Measurements from ENCODE around the gene COL20A1.

Gene COL20A1

GRCh38 chr20:63372971-63373885 lies 80.2 kb downstream of the COL20A1 start:
- WGBS: 78% methylated on average over 34 of the region's 34 CpGs
- Histone ChIP-seq H2BK120ac (ENCODE audit: low read depth, low read length) (no peak overlapping the region), H2AFZ (ENCODE audit: low read depth, low read length) (no peak overlapping the region), H3K36me3 (ENCODE audit: control insufficient read depth in 1 of 2, insufficient read depth in 2 of 2, low read depth in 1 of 2, low read length in 2 of 2) (no peaks in the 10 kb centered on the region), H3K27me3 (ENCODE audit: control insufficient read depth in 1 of 2, insufficient read depth in 1 of 2, low read length in 2 of 2) (peaks cover 45 to 76% of the 10 kb centered on the region in 2 experiments), H3K4me1 (ENCODE audit: control insufficient read depth, insufficient read depth, low read depth, low read length) (peaks cover 11% of the 10 kb centered on the region), H3K4me3 (ENCODE audit: insufficient read depth in 1 of 2, low read depth in 1 of 2, low read length in 2 of 2) (no peak overlapping the region), H4K91ac (ENCODE audit: low read length) (no peak overlapping the region), H3K23ac (ENCODE audit: low read length in 2 of 2) (no peak overlapping the region), H3K4ac (ENCODE audit: low read depth in 1 of 2, low read length in 2 of 2) (no peak overlapping the region), H2BK12ac (ENCODE audit: low read length in 2 of 2) (no peak overlapping the region), H3K9ac (ENCODE audit: low read length) (no peak overlapping the region), H4K8ac (ENCODE audit: low read length) (no peak overlapping the region), H3K4me2 (ENCODE audit: low read length, poor library complexity, severe bottlenecking) (no peak overlapping the region), H2BK15ac (ENCODE audit: low read depth, poor library complexity, severe bottlenecking) (no peak overlapping the region), H3K9me3 (ENCODE audit: control insufficient read depth, low read length) (no peaks in the 10 kb centered on the region), H3K27ac (ENCODE audit: low read length, poor library complexity, severe bottlenecking) (no peak overlapping the region), H3K79me1 (replicated peaks; ENCODE audit: low read length, poor library complexity, severe bottlenecking) (no peaks in the 10 kb centered on the region), H3K18ac (ENCODE audit: low read depth in 1 of 2, low read length in 2 of 2) (no peak overlapping the region), H2AK5ac (ENCODE audit: low read length, severe bottlenecking) (no peak overlapping the region), H2BK5ac (ENCODE audit: low read depth, low read length, poor library complexity, severe bottlenecking) (no peak overlapping the region), H3K14ac (ENCODE audit: low read length in 2 of 2) (no peak overlapping the region)
- no peak for DNase-seq

GRCh38 chr20:63373996-63374395 lies 81.0 kb downstream of the COL20A1 start:
- Histone ChIP-seq H3K4ac (ENCODE audit: low read depth in 1 of 2, low read length in 2 of 2) (no peak overlapping the region), H2BK120ac (ENCODE audit: low read depth, low read length) (no peak overlapping the region), H3K27ac (ENCODE audit: low read length, poor library complexity, severe bottlenecking) (no peak overlapping the region), H2BK5ac (ENCODE audit: low read depth, low read length, poor library complexity, severe bottlenecking) (no peak overlapping the region), H3K36me3 (ENCODE audit: control insufficient read depth in 1 of 2, insufficient read depth in 2 of 2, low read depth in 1 of 2, low read length in 2 of 2) (no peaks in the 10 kb centered on the region), H3K4me3 (ENCODE audit: insufficient read depth in 1 of 2, low read depth in 1 of 2, low read length in 2 of 2) (no peak overlapping the region), H3K9ac (ENCODE audit: low read length) (no peak overlapping the region), H2BK12ac (ENCODE audit: low read length in 2 of 2) (no peak overlapping the region), H2BK15ac (ENCODE audit: low read depth, poor library complexity, severe bottlenecking) (no peak overlapping the region), H3K4me2 (ENCODE audit: low read length, poor library complexity, severe bottlenecking) (no peak overlapping the region), H3K79me1 (replicated peaks; ENCODE audit: low read length, poor library complexity, severe bottlenecking) (no peaks in the 10 kb centered on the region), H4K8ac (ENCODE audit: low read length) (no peak overlapping the region), H3K14ac (ENCODE audit: low read length in 2 of 2) (no peak overlapping the region), H2AK5ac (ENCODE audit: low read length, severe bottlenecking) (no peak overlapping the region), H4K91ac (ENCODE audit: low read length) (no peak overlapping the region), H3K18ac (ENCODE audit: low read depth in 1 of 2, low read length in 2 of 2) (no peak overlapping the region), H2AFZ (ENCODE audit: low read depth, low read length) (no peak overlapping the region), H3K4me1 (ENCODE audit: control insufficient read depth, insufficient read depth, low read depth, low read length) (peaks cover 11% of the 10 kb centered on the region), H3K27me3 (ENCODE audit: control insufficient read depth in 1 of 2, insufficient read depth in 1 of 2, low read length in 2 of 2) (peaks cover 52 to 74% of the 10 kb centered on the region in 2 experiments), H3K23ac (ENCODE audit: low read length in 2 of 2) (no peak overlapping the region), H3K9me3 (ENCODE audit: control insufficient read depth, low read length) (no peaks in the 10 kb centered on the region)
- no peak for DNase-seq
- WGBS: 81% methylated on average over 19 of the region's 19 CpGs

GRCh38 chr20:63374504-63374903 lies 81.5 kb downstream of the COL20A1 start:
- Histone ChIP-seq H4K91ac (ENCODE audit: low read length) (no peak overlapping the region), H3K14ac (ENCODE audit: low read length in 2 of 2) (no peak overlapping the region), H2BK15ac (ENCODE audit: low read depth, poor library complexity, severe bottlenecking) (no peak overlapping the region)

GRCh38 chr20:63375438-63375837 lies 82.5 kb downstream of the COL20A1 start:
- H3K79me1 ChIP-seq (replicated peaks; ENCODE audit: low read length, poor library complexity, severe bottlenecking): no peaks in the 10 kb centered on the region
- no peak overlapping the region for H3K18ac ChIP-seq (ENCODE audit: low read depth in 1 of 2, low read length in 2 of 2)
- no peak overlapping the region for H3K4ac ChIP-seq (ENCODE audit: low read depth in 1 of 2, low read length in 2 of 2)
- no peak overlapping the region for H2AFZ ChIP-seq (ENCODE audit: low read depth, low read length)
- peaks cover 53 to 66% of the 10 kb centered on the region in 2 experiments for H3K27me3 ChIP-seq (ENCODE audit: control insufficient read depth in 1 of 2, insufficient read depth in 1 of 2, low read length in 2 of 2)
- H3K4me1 ChIP-seq (ENCODE audit: control insufficient read depth, insufficient read depth, low read depth, low read length): peaks cover 9% of the 10 kb centered on the region
- no peak overlapping the region for H2BK5ac ChIP-seq (ENCODE audit: low read depth, low read length, poor library complexity, severe bottlenecking)
- H3K4me3 ChIP-seq (ENCODE audit: insufficient read depth in 1 of 2, low read depth in 1 of 2, low read length in 2 of 2): no peak overlapping the region
- H3K9ac ChIP-seq (ENCODE audit: low read length): no peak overlapping the region
- H2BK120ac ChIP-seq (ENCODE audit: low read depth, low read length): no peak overlapping the region
- no peak for DNase-seq
- no peak overlapping the region for H3K27ac ChIP-seq (ENCODE audit: low read length, poor library complexity, severe bottlenecking)
- no peak overlapping the region for H3K14ac ChIP-seq (ENCODE audit: low read length in 2 of 2)
- H3K4me2 ChIP-seq (ENCODE audit: low read length, poor library complexity, severe bottlenecking): no peak overlapping the region
- H4K8ac ChIP-seq (ENCODE audit: low read length): no peak overlapping the region
- no peak overlapping the region for H4K91ac ChIP-seq (ENCODE audit: low read length)
- no peak overlapping the region for H3K23ac ChIP-seq (ENCODE audit: low read length in 2 of 2)
- H2BK12ac ChIP-seq (ENCODE audit: low read length in 2 of 2): no peak overlapping the region
- 79% methylated on average over 3 of the region's 3 CpGs for WGBS
- no peak overlapping the region for H2BK15ac ChIP-seq (ENCODE audit: low read depth, poor library complexity, severe bottlenecking)
- H2AK5ac ChIP-seq (ENCODE audit: low read length, severe bottlenecking): no peak overlapping the region
- H3K36me3 ChIP-seq (ENCODE audit: control insufficient read depth in 1 of 2, insufficient read depth in 2 of 2, low read depth in 1 of 2, low read length in 2 of 2): no peaks in the 10 kb centered on the region
- H3K9me3 ChIP-seq (ENCODE audit: control insufficient read depth, low read length): no peaks in the 10 kb centered on the region

More at GRCh38 chr20:63374504-63374903, 81.5 kb downstream of the COL20A1 start:
- Histone ChIP-seq H2BK120ac (ENCODE audit: low read depth, low read length) (no peak overlapping the region), H3K79me1 (replicated peaks; ENCODE audit: low read length, poor library complexity, severe bottlenecking) (no peaks in the 10 kb centered on the region), H3K4me3 (ENCODE audit: insufficient read depth in 1 of 2, low read depth in 1 of 2, low read length in 2 of 2) (no peak overlapping the region), H3K23ac (ENCODE audit: low read length in 2 of 2) (no peak overlapping the region), H3K9me3 (ENCODE audit: control insufficient read depth, low read length) (no peaks in the 10 kb centered on the region), H3K4me1 (ENCODE audit: control insufficient read depth, insufficient read depth, low read depth, low read length) (peaks cover 11% of the 10 kb centered on the region), H3K18ac (ENCODE audit: low read depth in 1 of 2, low read length in 2 of 2) (no peak overlapping the region), H3K27ac (ENCODE audit: low read length, poor library complexity, severe bottlenecking) (no peak overlapping the region), H3K9ac (ENCODE audit: low read length) (no peak overlapping the region), H2AFZ (ENCODE audit: low read depth, low read length) (no peak overlapping the region), H2BK12ac (ENCODE audit: low read length in 2 of 2) (no peak overlapping the region), H3K4me2 (ENCODE audit: low read length, poor library complexity, severe bottlenecking) (no peak overlapping the region), H2BK5ac (ENCODE audit: low read depth, low read length, poor library complexity, severe bottlenecking) (no peak overlapping the region), H3K4ac (ENCODE audit: low read depth in 1 of 2, low read length in 2 of 2) (no peak overlapping the region), H3K27me3 (ENCODE audit: control insufficient read depth in 1 of 2, insufficient read depth in 1 of 2, low read length in 2 of 2) (peaks cover 53 to 69% of the 10 kb centered on the region in 2 experiments), H3K36me3 (ENCODE audit: control insufficient read depth in 1 of 2, insufficient read depth in 2 of 2, low read depth in 1 of 2, low read length in 2 of 2) (no peaks in the 10 kb centered on the region), H4K8ac (ENCODE audit: low read length) (no peak overlapping the region), H2AK5ac (ENCODE audit: low read length, severe bottlenecking) (no peak overlapping the region)
- no peak for DNase-seq
- 78% methylated on average over 11 of the region's 12 CpGs for WGBS

Data from mesenchymal stem cell (in vitro differentiated cells and primary cell).